RWPE2 (cell line): ENCODE results near the gene CEP85L.

Source experiments
- ATAC-seq: fragments of 200-7000 bp; cut with Tn5 transposase; 3 replicates; pipeline ENCODE4 v1.9.1; 2021; ENCODE audit warnings: low read depth
- DNase-seq: peaks from one replicate; pipeline ENCODE4 v3.0.0-alpha.2; 2020; ENCODE audit warnings: low spot score
- H3K27ac ChIP-seq: fragments of 450-650 bp; 2 replicates; pipeline ENCODE4 v1.5.1; 2017; ENCODE audit warnings: mild to moderate bottlenecking; ENCODE audit not compliant: poor library complexity, severe bottlenecking
- H3K27me3 ChIP-seq: fragments of 250-450 bp; sonication (Bioruptor Pico); 2 replicates; pipeline ENCODE4 v1.5.1; 2021; ENCODE audit warnings: mild to moderate bottlenecking, moderate library complexity; ENCODE audit not compliant: insufficient read depth, poor library complexity, severe bottlenecking
- H3K36me3 ChIP-seq: fragments of 250-450 bp; sonication (Bioruptor Pico); 2 replicates; pipeline ENCODE4 v1.5.1; 2020; ENCODE audit warnings: low read depth, mild to moderate bottlenecking, moderate library complexity
- H3K4me1 ChIP-seq: fragments of 250-450 bp; sonication (Bioruptor Pico); 2 replicates; pipeline ENCODE4 v1.5.1; 2021; ENCODE audit warnings: mild to moderate bottlenecking, moderate library complexity; ENCODE audit not compliant: insufficient read depth, poor library complexity, severe bottlenecking
- H3K4me3 ChIP-seq: fragments of 250-450 bp; sonication (Bioruptor Pico); 2 replicates; pipeline ENCODE4 v1.5.1; 2021; ENCODE audit warnings: mild to moderate bottlenecking, moderate library complexity; ENCODE audit not compliant: severe bottlenecking
- H3K9me3 ChIP-seq: fragments of 250-450 bp; sonication (Bioruptor Pico); 2 replicates; pipeline ENCODE4 v1.5.1; 2021; ENCODE audit warnings: mild to moderate bottlenecking, moderate library complexity; ENCODE audit not compliant: severe bottlenecking
- TF ChIP-seq, protein P1 (sequence below): fragments of 450-650 bp; IDR thresholded peaks from one replicate; pipeline ENCODE4 v1.5.1; 2017; ENCODE audit warnings: mild to moderate bottlenecking, moderate library complexity; ENCODE audit not compliant: poor library complexity, severe bottlenecking

The CEP85L gene

DNA sequence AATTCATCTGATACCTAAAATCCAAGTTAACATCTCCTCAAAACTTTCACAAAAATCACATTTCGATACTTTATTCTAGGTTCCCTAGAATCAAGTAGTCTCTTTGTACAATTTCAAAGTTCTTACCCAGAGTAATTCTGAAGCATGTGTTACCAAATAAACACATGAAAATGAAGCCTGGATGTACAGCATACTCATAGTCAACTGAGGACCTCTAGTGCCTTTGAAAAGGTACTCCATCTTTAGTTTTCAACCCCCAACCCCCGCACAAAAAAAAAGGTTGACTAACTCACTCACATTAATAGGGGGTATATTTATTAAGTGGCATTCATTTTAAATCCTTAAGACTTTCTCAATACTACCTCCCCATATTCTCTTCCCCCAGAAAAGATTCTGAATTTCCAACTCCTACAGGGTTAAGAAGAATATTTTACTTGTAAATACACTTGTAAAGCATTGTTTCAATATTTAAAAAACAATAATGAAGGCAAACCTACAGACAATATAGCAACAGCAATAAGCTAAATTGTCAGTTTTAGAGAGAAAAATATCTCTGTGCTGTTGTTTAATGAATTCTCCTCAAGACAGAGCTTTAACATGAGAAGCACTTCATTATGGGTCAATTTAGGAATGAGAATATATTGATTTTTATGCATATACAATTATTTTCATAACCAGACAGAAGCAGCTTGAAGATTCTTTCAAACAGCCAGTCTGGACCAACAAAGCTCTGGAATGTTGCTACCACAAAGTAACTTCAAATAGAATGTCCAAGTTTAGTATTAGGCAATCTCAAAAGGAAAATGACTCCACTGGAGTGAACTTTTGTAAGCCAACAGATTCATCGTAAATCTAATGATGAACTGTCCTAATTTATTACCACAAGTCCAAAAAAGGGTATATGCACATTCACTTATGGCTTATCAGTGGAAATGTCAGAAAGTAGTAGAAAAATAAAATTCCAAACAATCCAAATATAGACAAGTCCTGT is 100.0 kb downstream of the CEP85L start:
- Histone ChIP-seq H3K27me3 (no peaks in the 10 kb centered on the region), H3K27ac (no peak overlapping the region), H3K9me3 (no peaks in the 10 kb centered on the region), H3K4me1 (peaks cover 8% of the 10 kb centered on the region), H3K36me3 (no peaks in the 10 kb centered on the region), H3K4me3 (no peak overlapping the region)
- TF ChIP-seq, protein P1, sequence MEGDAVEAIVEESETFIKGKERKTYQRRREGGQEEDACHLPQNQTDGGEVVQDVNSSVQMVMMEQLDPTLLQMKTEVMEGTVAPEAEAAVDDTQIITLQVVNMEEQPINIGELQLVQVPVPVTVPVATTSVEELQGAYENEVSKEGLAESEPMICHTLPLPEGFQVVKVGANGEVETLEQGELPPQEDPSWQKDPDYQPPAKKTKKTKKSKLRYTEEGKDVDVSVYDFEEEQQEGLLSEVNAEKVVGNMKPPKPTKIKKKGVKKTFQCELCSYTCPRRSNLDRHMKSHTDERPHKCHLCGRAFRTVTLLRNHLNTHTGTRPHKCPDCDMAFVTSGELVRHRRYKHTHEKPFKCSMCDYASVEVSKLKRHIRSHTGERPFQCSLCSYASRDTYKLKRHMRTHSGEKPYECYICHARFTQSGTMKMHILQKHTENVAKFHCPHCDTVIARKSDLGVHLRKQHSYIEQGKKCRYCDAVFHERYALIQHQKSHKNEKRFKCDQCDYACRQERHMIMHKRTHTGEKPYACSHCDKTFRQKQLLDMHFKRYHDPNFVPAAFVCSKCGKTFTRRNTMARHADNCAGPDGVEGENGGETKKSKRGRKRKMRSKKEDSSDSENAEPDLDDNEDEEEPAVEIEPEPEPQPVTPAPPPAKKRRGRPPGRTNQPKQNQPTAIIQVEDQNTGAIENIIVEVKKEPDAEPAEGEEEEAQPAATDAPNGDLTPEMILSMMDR = peak; percentile 76
- ATAC-seq = peak; percentile 78
- no peak for DNase-seq

DNA sequence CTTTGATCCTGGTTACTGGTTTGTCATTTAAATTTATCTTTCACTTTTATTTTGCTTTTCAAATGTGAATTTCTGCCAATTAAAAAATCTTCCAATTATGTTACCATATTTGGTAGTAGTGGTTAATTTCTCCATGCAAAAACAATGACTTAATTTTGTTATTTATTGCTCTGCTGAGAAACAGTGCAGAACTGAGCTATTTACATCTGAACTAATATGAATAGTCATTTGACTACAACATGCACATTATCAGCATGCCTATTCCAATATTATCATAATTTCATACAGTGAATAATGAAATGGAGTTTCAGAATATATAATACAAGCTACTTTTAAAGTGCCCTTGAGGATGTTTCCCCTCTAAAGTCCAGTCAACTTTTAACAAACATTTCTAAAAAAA is 102.8 kb downstream of the CEP85L start:
- Histone ChIP-seq H3K4me3 (no peak overlapping the region), H3K27ac (no peak overlapping the region), H3K27me3 (no peaks in the 10 kb centered on the region), H3K4me1 (peaks cover 8% of the 10 kb centered on the region), H3K36me3 (no peaks in the 10 kb centered on the region), H3K9me3 (no peaks in the 10 kb centered on the region)
- DNase-seq = no peak
- TF ChIP-seq, protein P1 = no peak
- no peak for ATAC-seq

DNA sequence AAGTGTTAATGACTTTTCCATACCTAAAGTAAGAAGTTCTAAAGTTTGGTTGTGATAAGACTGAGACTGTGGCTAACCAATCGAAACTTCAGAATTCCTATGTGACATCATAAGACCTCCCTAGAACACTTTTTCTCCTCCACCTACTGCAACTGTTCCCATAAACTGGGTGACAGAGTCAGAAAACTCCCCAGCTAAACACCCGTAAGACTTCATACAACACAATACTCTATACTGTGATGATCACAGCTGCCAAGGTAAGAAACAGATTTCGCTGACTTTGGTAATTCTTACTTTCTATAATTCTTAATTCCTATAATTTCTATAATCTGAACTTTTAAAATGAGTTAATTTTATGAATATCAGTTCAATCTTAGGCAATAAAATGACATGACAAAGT is 103.3 kb downstream of the CEP85L start, which contains the start of gene PLN:
Gene PLN, plus strand, starts transcription at position 161 of the 400 bp plus-strand sequence. CDS start 10,626 bp downstream, outside the sequence.
- no peak for ATAC-seq
- Histone ChIP-seq H3K27ac (no peak within 1 kb of the TSS), H3K36me3 (no peaks in the 10 kb centered on the region), H3K4me3 (no peak within 1 kb of the TSS), H3K9me3 (no peaks in the 10 kb centered on the region), H3K4me1 (peaks cover 8% of the 10 kb centered on the region), H3K27me3 (no peaks in the 10 kb centered on the region)
- no peak for DNase-seq
- TF ChIP-seq, protein P1 = no peak

DNA sequence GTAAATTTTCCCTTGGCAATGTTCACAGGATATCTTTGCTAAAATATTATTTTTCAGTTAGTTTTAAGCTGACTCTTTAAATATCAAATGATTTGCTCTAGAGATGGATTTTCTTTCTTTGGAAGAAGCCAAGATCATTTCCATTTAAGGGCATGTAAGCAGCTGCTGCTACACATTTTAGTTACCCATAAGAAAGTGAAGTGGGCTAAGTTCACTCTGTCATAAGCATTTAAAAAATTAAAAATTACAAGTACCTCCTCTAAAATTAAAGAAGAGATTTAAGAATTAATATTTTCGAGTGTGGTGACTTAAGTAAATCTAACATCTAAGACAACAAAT is 104.5 kb downstream of the CEP85L start:
- Histone ChIP-seq H3K4me1 (peaks cover 7% of the 10 kb centered on the region), H3K4me3 (no peak overlapping the region), H3K9me3 (no peaks in the 10 kb centered on the region), H3K27ac (no peak overlapping the region), H3K36me3 (no peaks in the 10 kb centered on the region), H3K27me3 (no peaks in the 10 kb centered on the region)
- ATAC-seq (no peak), DNase-seq (no peak)
- TF ChIP-seq, protein P1 = no peak
